Neural progenitor cell (in vitro differentiated cells): Measurements from ENCODE around the gene ELMO1.

Experiments
- CTCF ChIP-seq: fragments of 200-600 bp; sonication (generic); IDR thresholded peaks from 2 replicates; pipeline ENCODE4 v1.5.1; 2017; ENCODE audit warnings: antibody characterized with exemption, mild to moderate bottlenecking
- EZH2 ChIP-seq: fragments of 200-600 bp; sonication (generic); IDR thresholded peaks from 2 replicates; pipeline ENCODE4 v1.6.1; 2017; ENCODE audit warnings: antibody characterized with exemption, mild to moderate bottlenecking, moderate library complexity

DNA sequence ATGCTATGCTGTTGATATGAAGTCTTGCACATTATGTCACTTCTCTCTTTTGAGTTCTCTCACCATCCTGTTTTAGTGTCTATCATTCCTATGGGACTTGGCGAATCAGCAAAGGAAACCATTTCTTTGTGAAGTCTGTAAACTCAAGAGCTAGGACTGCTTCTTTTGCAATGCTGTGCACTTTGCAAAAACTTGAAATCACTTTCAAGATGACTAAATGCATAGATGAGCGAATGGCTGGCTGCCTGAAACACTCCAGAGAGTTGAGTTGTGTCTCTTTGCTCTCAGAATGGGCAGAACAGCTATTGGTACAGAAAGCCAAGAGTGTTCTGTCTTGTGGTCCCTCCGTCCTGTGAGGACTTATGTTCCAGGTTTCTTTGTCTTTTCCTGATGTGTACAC is 18.3 kb upstream of the ELMO1 start:
- no peak for TF ChIP-seq CTCF
- TF ChIP-seq EZH2, result no peak
